HepG2 (cell line): ENCODE measurements around the gene SECTM1. TPM values are rescaled to one million over a fixed set of nuclear protein-coding genes. Genes with fewer than 3 reads are reported as not detected.

Experiments used
- GTF3A ChIP-seq: sonication (generic); formaldehyde crosslinking; conservative IDR thresholded peaks from 2 replicates; pipeline ENCODE4 v1.4.0; 2020; ENCODE audit warnings: mild to moderate bottlenecking, missing genetic modification reagents
- JUND ChIP-seq: sonication (generic); formaldehyde crosslinking; IDR thresholded peaks from 2 replicates; pipeline ENCODE4 v1.8.0; 2022; ENCODE audit warnings: mild to moderate bottlenecking, missing genetic modification reagents
- PITX1 ChIP-seq: sonication (generic); formaldehyde crosslinking; IDR thresholded peaks from 2 replicates; pipeline ENCODE4 v1.5.1; 2020; ENCODE audit warnings: mild to moderate bottlenecking, missing genetic modification reagents
- REPIN1 ChIP-seq: sonication (generic); formaldehyde crosslinking; IDR thresholded peaks from 2 replicates; pipeline ENCODE4 v1.8.0; 2022; ENCODE audit warnings: missing genetic modification reagents, low read depth, mild to moderate bottlenecking, borderline replicate concordance
- TFE3 ChIP-seq: IDR thresholded peaks from 2 replicates; pipeline ENCODE4 v1.6.1; 2016
- TRAFD1 ChIP-seq: sonication (generic); formaldehyde crosslinking; IDR thresholded peaks from 2 replicates; pipeline ENCODE4 v1.5.1; 2020; ENCODE audit warnings: missing genetic modification reagents, mild to moderate bottlenecking, borderline replicate concordance
- ZNF143 ChIP-seq: sonication (generic); formaldehyde crosslinking; IDR thresholded peaks from 2 replicates; pipeline ENCODE4 v1.4.0; 2020; ENCODE audit warnings: missing genetic modification reagents
- ZNF747 ChIP-seq: sonication (generic); formaldehyde crosslinking; IDR thresholded peaks from 2 replicates; pipeline ENCODE4 v1.8.1; 2023; ENCODE audit warnings: missing genetic modification reagents, mild to moderate bottlenecking, borderline replicate concordance
- polyA plus RNA-seq, 8 experiments: library from polyadenylated mRNA; depleted of rRNA in 3 of 8; stranded (reverse) in 7 of 8; unstranded in 1 of 8; fragments of >200 nt; fragmentation: Illumina TruSeq in 4 of 8; extraction: Trizol in 4 of 8; gene quantifications; 2 replicates each; pipeline versions ENCODE4 v1.2.1 to v1.2.3, GENCODE V29; 2011 to 2016; ENCODE audit warnings: low read depth in 4 of 8, missing spikeins in 1 of 8, mixed read lengths in 1 of 8; ENCODE audit not compliant: insufficient read depth in 1 of 8
- total RNA-seq, 5 experiments: library from RNA; depleted of rRNA; stranded (reverse); fragments of >200 nt; fragmentation: Illumina TruSeq; extraction: Trizol; gene quantifications; 2 replicates each; pipeline ENCODE4 v1.2.3, GENCODE V29; 2016; ENCODE audit warnings: low read depth in 1 of 5
- TF ChIP-seq, protein P1 (sequence below): sonication (generic); formaldehyde crosslinking; IDR thresholded peaks from 2 replicates; pipeline ENCODE4 v1.4.0; 2020; ENCODE audit warnings: missing genetic modification reagents, borderline replicate concordance
- TF ChIP-seq, protein P2 (sequence below), 2 experiments: sonication (generic) in 1 of 2; formaldehyde crosslinking in 1 of 2; IDR thresholded peaks; 2 replicates each; pipeline versions ENCODE4 v1.5.1 to v1.6.1; 2011 to 2020; ENCODE audit warnings: borderline replicate concordance in 1 of 2, low read depth in 1 of 2, low read length in 1 of 2, mild to moderate bottlenecking in 1 of 2, missing genetic modification reagents in 1 of 2, moderate library complexity in 1 of 2
- TF ChIP-seq, protein P3 (sequence below): sonication (generic); formaldehyde crosslinking; IDR thresholded peaks from 2 replicates; pipeline ENCODE4 v1.4.0; 2020; ENCODE audit warnings: low read depth, mild to moderate bottlenecking, missing genetic modification reagents
- TF ChIP-seq, protein P4 (sequence below): sonication (generic); formaldehyde crosslinking; IDR thresholded peaks from 2 replicates; pipeline ENCODE4 v1.8.0; 2022; ENCODE audit warnings: missing genetic modification reagents, low read depth, mild to moderate bottlenecking, borderline replicate concordance
- TF ChIP-seq, protein P5 (sequence below): IDR thresholded peaks from 2 replicates; pipeline ENCODE4 v1.6.1; 2016; ENCODE audit warnings: low read depth, control low read depth

SECTM1 gene
- total and polyA plus RNA-seq, 2 of the 13 experiments (the other 11 are each of a cell fraction or from before 2014, with no cell fraction given), result 3.5 to 5.3 TPM

DNA sequence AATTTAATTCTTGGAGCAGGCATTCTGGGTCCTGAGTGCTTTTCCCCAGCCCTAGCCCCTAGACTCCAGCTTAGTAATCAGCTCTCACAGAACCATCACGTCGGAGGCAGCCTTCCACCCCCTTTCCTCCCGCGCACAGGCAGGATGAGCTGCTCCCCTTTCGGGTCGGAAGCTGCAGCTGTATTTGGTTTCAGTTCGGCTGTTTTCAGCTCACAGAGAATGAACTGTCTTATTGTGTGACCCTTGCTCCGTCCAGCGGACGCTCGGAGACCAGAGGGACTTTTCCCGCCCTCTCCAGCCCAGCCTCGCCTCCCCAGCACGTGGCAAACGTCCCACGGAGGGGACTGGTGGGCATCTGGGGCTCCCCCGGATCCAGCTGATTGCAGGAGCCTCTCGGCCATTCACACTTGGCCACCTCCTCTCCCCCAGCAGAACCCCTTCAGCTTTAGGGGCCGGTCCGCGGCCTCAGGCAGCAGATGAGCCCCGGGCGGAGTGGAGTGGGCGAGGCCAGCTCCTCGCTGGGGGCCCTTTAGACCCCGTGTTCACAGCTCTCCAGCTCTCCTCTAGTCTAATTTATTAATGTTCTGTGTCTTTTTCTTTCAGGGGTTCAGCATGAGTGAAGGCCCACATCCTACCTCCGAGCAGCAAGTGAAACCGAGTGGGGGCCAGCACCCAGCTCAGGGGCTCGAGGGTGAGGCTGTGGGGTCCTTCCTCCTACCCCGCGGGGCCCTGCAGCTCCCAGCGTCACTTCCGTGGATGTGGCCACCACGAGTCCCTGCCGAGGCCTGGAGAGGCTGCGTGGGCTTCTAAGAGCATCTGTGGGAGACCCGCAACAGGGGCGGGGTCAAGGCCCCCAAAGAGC is 37.1 kb upstream of the SECTM1 start (continued):
- TF ChIP-seq, protein P1, sequence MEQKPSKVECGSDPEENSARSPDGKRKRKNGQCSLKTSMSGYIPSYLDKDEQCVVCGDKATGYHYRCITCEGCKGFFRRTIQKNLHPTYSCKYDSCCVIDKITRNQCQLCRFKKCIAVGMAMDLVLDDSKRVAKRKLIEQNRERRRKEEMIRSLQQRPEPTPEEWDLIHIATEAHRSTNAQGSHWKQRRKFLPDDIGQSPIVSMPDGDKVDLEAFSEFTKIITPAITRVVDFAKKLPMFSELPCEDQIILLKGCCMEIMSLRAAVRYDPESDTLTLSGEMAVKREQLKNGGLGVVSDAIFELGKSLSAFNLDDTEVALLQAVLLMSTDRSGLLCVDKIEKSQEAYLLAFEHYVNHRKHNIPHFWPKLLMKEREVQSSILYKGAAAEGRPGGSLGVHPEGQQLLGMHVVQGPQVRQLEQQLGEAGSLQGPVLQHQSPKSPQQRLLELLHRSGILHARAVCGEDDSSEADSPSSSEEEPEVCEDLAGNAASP (CRISPR knock-in tag), result peak; percentile 64
- TF ChIP-seq, protein P2, sequence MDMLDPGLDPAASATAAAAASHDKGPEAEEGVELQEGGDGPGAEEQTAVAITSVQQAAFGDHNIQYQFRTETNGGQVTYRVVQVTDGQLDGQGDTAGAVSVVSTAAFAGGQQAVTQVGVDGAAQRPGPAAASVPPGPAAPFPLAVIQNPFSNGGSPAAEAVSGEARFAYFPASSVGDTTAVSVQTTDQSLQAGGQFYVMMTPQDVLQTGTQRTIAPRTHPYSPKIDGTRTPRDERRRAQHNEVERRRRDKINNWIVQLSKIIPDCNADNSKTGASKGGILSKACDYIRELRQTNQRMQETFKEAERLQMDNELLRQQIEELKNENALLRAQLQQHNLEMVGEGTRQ (IDR thresholded peaks at IDR 0.05; ENCODE audit: low read depth, low read length), result no peak
- TF ChIP-seq, protein P2 (CRISPR knock-in tag; IDR thresholded peaks at IDR 0.05; ENCODE audit: borderline replicate concordance), result peak; percentile 38; the same call in 1 of the 2 replicates
- TF ChIP-seq PITX1 (CRISPR knock-in tag) (peak; percentile 51), REPIN1 (peak; percentile 91), JUND (0 out of 2 replicates have a peak, but pooled peaks have one; percentile 71), TRAFD1 (CRISPR knock-in tag) (no peak), ZNF747 (CRISPR knock-in tag) (0 out of 2 replicates have a peak, but pooled peaks have one; percentile 43), TFE3 (peak; percentile 78), GTF3A (CRISPR knock-in tag) (no peak), ZNF143 (CRISPR knock-in tag) (peak; percentile 56; the same call in 1 of the 2 replicates)
- TF ChIP-seq, protein P3, sequence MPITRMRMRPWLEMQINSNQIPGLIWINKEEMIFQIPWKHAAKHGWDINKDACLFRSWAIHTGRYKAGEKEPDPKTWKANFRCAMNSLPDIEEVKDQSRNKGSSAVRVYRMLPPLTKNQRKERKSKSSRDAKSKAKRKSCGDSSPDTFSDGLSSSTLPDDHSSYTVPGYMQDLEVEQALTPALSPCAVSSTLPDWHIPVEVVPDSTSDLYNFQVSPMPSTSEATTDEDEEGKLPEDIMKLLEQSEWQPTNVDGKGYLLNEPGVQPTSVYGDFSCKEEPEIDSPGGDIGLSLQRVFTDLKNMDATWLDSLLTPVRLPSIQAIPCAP (CRISPR knock-in tag), result peak; percentile 87; the same call in 1 of the 2 replicates
- TF ChIP-seq, protein P4, sequence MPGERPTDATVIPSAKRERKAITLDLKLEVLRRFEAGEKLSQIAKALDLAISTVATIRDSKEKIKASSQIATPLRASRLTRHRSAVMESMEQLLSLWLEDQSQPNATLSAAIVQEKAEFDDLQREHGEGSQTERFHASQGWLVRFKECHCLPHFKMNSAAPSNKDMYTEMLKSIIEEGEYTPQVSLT (CRISPR knock-in tag), result peak; percentile 92; the same call in 1 of the 2 replicates
- TF ChIP-seq, protein P5, sequence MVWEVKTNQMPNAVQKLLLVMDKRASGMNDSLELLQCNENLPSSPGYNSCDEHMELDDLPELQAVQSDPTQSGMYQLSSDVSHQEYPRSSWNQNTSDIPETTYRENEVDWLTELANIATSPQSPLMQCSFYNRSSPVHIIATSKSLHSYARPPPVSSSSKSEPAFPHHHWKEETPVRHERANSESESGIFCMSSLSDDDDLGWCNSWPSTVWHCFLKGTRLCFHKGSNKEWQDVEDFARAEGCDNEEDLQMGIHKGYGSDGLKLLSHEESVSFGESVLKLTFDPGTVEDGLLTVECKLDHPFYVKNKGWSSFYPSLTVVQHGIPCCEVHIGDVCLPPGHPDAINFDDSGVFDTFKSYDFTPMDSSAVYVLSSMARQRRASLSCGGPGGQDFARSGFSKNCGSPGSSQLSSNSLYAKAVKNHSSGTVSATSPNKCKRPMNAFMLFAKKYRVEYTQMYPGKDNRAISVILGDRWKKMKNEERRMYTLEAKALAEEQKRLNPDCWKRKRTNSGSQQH (CRISPR knock-in tag), result no peak
